ENCODE results near the gene ADAMTS18.

DNA sequence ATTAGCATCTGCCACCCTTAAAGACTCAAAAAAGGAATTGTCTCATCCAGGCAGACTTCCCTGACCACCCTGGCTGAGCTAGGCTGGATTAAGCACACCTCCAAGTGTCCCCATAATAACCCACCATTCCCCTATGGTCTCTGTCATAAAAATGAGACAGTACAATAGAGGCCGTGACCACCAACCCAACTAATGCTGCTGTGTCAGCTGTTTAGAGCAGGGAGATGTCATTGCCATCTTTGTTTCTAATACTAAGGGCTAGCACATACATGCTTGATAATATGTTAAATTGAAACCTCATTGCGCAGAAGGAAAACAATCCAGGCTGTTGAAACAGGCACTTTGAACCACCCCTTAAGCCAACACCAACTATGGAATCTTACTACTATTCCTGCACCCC, 7.2 kb upstream of the ADAMTS18 start:
- TF ChIP-seq, protein P1, sequence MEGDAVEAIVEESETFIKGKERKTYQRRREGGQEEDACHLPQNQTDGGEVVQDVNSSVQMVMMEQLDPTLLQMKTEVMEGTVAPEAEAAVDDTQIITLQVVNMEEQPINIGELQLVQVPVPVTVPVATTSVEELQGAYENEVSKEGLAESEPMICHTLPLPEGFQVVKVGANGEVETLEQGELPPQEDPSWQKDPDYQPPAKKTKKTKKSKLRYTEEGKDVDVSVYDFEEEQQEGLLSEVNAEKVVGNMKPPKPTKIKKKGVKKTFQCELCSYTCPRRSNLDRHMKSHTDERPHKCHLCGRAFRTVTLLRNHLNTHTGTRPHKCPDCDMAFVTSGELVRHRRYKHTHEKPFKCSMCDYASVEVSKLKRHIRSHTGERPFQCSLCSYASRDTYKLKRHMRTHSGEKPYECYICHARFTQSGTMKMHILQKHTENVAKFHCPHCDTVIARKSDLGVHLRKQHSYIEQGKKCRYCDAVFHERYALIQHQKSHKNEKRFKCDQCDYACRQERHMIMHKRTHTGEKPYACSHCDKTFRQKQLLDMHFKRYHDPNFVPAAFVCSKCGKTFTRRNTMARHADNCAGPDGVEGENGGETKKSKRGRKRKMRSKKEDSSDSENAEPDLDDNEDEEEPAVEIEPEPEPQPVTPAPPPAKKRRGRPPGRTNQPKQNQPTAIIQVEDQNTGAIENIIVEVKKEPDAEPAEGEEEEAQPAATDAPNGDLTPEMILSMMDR (IDR thresholded peaks at IDR 0.05): no peak
- TF ChIP-seq, protein P2, sequence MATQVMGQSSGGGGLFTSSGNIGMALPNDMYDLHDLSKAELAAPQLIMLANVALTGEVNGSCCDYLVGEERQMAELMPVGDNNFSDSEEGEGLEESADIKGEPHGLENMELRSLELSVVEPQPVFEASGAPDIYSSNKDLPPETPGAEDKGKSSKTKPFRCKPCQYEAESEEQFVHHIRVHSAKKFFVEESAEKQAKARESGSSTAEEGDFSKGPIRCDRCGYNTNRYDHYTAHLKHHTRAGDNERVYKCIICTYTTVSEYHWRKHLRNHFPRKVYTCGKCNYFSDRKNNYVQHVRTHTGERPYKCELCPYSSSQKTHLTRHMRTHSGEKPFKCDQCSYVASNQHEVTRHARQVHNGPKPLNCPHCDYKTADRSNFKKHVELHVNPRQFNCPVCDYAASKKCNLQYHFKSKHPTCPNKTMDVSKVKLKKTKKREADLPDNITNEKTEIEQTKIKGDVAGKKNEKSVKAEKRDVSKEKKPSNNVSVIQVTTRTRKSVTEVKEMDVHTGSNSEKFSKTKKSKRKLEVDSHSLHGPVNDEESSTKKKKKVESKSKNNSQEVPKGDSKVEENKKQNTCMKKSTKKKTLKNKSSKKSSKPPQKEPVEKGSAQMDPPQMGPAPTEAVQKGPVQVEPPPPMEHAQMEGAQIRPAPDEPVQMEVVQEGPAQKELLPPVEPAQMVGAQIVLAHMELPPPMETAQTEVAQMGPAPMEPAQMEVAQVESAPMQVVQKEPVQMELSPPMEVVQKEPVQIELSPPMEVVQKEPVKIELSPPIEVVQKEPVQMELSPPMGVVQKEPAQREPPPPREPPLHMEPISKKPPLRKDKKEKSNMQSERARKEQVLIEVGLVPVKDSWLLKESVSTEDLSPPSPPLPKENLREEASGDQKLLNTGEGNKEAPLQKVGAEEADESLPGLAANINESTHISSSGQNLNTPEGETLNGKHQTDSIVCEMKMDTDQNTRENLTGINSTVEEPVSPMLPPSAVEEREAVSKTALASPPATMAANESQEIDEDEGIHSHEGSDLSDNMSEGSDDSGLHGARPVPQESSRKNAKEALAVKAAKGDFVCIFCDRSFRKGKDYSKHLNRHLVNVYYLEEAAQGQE (IDR thresholded peaks at IDR 0.05; ENCODE audit: low read depth, low read length): no peak
- no peak for TF ChIP-seq NRF1 (IDR thresholded peaks at IDR 0.05; ENCODE audit: low read depth, low read length)
- no peak for TF ChIP-seq RFX5 (IDR thresholded peaks at IDR 0.05; ENCODE audit: low read length)
- TF ChIP-seq, protein P3, sequence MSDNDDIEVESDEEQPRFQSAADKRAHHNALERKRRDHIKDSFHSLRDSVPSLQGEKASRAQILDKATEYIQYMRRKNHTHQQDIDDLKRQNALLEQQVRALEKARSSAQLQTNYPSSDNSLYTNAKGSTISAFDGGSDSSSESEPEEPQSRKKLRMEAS (IDR thresholded peaks at IDR 0.05; ENCODE audit: low read depth): no peak
- TF ChIP-seq POLR2AphosphoS5 (IDR thresholded peaks at IDR 0.05; ENCODE audit: low read depth, low read length): no peak
- no peak for TF ChIP-seq SMC3 (IDR thresholded peaks at IDR 0.05; ENCODE audit: low read depth, low read length)
- no peak for TF ChIP-seq EZH2phosphoT487 (IDR thresholded peaks at IDR 0.05; ENCODE audit: borderline replicate concordance, low read depth)
- TF ChIP-seq RAD21 (IDR thresholded peaks at IDR 0.05; ENCODE audit: low read length): no peak
